Superior temporal gyrus (tissue), 1 donor: ENCODE data around the gene PPP2R5C.

Experiments used
- DNase-seq: peaks from one replicate; pipeline ENCODE4 v3.0.0-alpha.2; 2016; ENCODE audit errors: extremely low spot score

PPP2R5C gene

DNA sequence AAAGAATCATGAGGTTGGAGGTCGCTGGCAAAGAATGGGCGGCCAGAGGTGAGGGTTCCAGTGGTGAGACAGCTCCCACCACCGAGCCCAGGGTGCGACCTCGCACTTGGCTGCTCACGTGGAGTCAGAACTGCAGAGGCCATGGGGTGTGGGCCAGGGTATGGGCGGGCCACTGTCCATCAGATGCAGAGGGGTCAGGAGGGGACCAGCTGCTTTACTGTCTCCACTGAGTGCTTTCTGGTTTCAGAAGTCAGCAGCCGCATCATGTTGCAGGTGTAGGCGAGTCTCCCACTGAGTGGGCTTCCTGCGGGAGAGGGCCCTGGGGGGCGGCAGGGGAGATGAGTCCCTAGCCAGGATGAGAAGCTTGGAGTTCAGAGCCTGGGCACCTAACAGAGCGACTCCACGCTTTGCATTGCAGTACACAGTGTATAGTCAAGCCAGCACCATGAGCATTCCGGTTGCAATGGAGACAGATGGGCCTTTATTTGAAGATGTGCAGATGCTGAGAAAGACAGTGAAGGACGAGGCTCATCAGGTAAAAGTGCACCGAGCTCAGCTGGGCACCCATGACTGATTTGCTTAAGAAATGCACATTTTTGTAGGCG lies 156.0 kb downstream of the PPP2R5C start:
- DNase-seq = no peak

DNA sequence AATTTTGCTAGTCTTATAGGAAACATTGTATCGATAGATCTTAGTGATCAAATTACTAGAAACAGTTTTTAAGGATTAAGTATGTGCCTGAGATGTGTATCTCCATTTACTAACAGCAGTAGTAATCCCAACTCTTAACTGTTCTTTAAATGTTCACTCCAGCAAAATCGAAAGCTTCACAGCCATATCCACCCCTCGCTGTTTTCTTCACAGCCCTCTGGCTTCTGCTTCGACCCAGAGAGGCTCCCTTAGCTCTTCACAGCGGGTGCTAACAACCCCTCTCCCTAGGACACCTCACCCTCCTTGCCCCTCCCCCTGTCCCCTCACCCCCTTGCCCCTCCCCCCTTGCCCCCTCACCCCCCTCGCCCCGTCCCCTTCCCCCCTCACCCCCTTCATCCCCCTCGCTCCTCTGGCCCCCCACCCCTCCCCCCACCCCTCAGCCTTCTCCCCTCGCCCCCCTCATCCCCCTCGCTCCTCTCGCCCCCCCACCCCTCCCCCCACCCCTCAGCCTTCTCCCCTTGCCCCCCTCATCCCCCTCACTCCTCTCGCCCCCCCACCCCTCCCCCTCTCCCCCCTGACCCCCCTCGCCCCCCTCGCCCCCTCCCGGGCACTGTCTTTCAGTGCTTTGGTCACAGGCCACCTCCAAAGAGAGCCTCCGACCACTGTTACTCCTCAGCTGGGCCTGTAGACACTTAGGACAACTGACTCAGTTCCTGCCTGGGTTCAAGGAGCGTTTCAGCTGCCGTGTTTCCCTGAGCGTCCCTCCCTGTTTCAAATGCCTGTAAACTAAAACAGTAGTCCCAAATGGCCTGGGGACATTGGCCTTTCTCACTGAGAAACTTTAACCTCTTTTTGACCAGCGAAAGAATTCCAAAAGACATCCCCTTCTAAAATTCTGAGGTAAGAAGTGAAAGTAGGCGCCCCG lies 156.8 kb downstream of the PPP2R5C start:
- DNase-seq = no peak

- DNase-seq = no peak
Observed at GRCh38 chr14:101920271-101920670, 158.8 kb downstream of the PPP2R5C start.

DNA sequence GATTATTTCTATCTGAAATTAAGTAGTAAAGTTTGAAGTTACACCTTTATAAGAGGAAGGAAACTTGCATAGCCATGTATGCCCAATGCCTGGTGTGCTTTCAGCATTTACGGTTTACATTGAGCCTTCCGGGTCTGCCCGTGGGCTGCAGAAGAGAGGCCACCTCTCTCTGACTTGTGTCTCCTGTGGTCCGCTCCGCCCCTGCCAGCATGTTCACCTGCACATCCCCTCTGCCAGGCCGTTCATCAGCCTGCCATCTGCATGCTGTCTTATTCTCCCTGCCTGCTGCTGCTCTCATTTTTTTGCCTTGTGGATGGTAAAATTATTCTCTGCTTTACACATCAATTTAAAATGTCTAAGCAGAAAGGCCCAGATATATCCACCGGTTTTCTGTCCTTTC lies 161.4 kb downstream of the PPP2R5C start:
- DNase-seq = no peak

DNA sequence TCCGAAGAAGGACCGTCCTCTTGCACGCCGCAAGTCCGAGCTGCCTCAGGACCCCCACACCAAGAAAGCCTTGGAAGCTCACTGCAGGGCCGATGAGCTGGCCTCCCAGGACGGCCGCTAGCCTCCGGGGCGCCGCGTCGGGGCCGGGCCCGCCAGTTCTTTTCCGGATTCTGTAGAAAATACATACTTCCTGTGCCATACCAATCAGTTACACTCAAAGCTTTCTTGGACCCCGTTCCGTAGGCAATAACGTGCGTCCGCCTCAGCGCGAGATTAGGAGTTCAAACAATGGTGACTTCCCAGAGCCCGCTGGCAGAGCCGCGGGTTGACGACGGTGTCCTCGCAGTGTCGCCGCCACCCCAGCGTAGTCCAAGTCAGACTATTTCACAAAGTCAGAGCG lies 163.6 kb downstream of the PPP2R5C start:
- DNase-seq = no peak

DNA sequence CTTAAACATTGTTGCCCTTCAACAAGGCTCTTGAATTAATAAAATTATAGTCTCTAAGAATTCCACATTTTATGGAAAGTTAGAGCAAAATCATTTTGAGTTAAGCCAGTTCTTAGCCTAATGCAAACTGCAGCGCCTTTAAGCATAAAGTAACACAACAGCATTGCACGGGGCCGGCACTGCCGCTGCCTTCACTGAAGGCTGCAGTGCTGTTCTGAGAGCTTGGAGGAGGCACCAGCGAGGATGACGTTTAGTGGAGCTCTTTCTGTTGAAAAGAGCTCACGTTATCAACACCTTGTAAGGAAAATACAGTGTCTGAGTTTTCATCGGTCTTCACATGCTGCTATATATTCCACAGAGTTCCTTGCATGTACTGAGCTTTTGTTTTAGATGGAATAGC lies 164.6 kb downstream of the PPP2R5C start:
- peak; percentile 49 for DNase-seq

DNA sequence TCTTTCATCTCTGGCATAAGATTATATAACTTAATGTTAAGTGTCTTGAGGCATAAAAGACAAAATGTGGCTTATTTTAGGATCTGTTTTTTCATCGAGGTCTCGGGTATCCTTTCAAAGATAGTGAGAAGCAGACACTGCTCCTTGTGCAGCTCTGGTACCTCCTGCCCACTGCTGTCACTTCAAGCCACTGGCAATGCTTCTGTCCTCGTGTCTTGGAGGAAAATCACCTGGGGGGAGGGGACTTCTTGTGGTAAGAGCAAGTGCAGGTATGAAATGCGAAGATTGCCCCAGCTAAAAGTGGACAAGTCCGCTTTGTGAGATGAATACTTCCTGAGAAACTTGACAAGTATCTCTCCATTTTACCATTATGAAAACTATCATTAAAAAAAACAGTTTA lies 165.1 kb downstream of the PPP2R5C start:
- no peak for DNase-seq

GRCh38 chr14:101927859-101928258 lies 166.3 kb downstream of the PPP2R5C start:
- DNase-seq = peak; percentile 47

DNA sequence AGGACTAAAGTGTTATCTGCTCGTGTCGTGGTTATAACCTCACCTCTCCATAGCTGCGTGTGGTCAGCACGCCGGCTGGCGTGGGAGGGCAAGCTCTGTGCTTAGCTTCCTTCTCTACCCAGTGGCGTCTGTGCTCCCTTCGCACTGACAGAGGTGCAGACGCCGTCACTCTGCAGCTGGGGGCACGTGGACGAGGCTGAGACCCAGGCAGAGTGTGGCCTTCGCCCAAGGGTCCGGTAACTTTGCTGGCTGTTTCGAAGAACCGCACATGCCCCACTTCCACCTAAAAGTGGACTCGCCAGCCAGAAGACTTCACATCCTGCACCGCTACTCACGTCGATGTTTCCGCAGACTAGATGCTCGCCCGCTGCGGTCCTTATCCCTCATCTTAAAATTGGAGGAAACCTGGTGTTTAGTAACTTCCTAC lies 166.9 kb downstream of the PPP2R5C start:
- DNase-seq = no peak

- no peak for DNase-seq
Observed at GRCh38 chr14:101929096-101929495, 167.6 kb downstream of the PPP2R5C start.

DNA sequence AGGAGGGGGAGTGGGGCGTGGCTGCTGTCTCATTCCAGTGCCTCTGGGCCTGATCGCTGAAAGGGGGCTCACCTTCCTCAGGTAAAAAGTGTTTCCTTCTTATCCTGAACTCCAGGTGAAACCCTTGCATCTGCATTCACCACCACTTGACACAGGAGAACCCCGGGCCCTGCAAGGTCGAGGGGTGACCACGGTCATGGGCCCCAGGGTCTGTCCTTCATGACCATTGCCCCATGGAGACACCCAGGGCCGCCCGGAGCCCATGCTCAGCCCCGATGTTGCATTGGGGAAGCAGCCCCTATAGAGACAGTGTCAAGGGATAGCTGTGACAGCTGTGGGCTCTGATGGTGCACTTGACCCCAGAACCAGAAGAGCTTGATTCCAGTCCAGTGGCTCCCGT lies 168.4 kb downstream of the PPP2R5C start:
- no peak for DNase-seq

- DNase-seq = no peak
Observed at GRCh38 chr14:101932673-101933072, 171.2 kb downstream of the PPP2R5C start.

DNA sequence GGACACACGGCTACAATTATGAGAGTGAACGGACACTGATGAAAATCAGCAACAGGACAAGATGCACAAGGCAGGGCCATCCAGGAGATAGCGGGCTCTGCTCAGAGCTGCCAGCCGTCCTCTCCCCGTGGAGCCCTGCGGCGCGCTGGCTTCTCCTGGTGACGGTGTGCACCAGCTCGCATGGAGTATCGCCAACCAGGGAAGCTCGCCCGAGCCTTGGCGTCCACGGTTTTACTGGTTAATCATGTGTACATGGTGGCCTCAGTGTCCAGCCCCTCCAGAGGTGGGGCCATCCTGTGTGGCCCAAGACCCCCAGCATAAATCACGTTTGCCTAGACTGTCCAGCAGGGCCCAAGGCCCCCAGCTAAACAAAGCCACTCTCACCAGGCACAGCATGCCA lies 171.7 kb downstream of the PPP2R5C start:
- no peak for DNase-seq

DNA sequence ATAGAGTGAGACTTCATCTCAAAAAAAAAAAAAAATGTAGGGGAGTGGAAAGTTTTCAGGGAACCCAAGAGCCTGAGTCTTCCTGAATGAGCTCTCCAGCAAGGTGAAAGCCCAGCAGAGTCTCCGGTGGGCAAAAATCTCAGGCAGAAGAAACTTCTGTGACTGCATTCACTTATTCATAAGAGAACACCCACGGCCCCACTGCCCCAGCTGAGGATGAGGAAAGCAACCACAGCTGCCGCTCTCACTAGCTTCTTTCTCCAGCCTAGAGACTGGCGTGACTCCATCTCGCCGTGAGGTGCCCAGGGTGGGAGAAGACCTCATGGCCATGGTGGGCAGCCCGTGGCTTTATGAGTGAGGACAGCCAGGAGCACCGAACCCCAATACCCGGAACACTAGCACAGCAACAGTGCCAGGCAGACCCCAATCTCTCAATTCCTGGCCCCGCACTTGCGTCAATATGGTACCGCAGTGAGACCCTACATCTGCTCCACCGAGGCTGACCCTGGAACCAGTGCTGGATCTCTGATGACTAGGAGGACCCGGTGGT lies 173.2 kb downstream of the PPP2R5C start:
- no peak for DNase-seq

DNA sequence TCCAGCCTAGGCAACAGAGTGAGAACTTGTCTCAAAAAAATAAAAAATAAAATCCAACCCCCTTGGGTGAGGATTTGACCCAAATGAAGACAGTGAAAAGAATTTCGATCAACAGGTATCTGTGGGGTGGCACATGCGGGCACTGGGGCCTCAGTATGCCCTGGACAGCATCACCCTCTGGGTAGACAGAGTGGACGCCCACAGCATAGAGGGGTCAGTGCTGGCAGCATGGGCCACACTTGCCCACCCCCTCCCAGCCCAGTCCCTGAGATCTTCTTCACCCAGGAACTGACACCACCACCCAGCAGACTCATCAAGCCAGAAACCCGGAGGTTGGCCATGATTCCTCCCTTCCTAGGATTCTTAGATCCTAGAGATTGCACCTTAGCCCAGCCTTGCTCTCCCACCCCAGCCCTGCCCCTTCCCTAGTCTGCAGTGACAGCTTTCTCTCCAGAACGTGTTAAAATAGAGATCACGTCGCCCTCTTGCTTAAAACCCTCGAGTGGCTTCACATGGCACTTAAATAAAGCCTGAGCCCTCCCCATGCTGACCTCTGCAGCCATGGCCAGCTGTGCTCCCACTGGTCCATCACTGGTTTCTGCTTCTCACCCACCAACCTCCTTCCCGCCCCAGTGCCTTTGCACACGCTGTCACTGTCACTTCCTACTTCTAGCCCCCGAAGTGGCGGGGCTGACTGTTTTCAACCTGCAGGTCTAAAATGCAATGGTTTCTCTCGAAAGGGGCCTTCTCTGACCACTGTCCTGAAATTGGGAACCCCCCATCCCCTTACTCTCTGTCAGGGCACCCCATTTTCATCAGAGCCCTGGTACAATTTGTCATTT lies 176.6 kb downstream of the PPP2R5C start:
- no peak for DNase-seq

DNA sequence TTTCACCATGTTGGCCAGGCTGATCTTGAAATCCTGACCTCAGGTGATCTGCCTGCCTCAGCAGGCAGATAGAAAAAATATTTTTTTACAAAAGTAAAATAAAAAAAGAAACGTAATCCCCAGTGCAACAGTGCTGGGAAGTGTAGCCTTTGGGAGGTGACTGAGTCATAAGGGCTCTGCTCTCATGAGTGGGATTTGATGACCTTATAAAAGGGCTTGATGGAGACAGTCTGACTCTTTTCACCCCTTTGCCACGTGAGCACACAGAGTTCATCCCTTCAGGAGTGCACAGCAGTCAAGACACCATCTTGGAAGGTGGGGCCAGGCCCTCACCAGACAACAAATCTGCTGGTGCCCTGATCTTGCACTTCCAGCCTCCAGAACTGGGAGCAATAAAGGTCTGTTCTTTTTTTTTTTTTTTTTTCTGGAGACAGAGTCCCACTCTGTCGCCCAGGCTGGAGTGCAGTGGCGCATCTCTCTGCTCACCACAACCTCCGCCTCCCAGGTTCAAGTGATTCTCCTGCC lies 178.2 kb downstream of the PPP2R5C start:
- DNase-seq = no peak

GRCh38 chr14:101944451-101944850 lies 182.9 kb downstream of the PPP2R5C start:
- no peak for DNase-seq

- DNase-seq = no peak
Observed at GRCh38 chr14:101945171-101945570, 183.7 kb downstream of the PPP2R5C start.

DNA sequence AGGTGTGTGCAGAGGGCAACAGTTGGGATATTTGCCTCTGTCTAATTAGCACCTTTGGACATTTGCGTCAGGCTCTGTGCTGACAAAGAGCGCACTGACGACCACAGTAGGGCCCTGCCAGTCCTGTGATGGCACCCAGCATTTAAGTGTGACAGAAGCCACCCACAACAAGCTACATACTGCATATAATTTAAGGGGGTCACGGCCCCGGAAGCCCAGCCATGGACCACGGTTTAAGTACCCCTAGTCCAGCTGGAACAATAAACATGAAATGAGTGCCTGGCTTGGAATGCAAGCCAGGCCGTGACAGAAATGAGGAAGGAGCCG lies 186.0 kb downstream of the PPP2R5C start:
- DNase-seq = peak; percentile 24

- DNase-seq = peak; percentile 99
Observed at GRCh38 chr14:101947904-101948665, 186.6 kb downstream of the PPP2R5C start.

GRCh38 chr14:101948666-101949216 lies 187.2 kb downstream of the PPP2R5C start:
- no peak for DNase-seq
